Stimulated activated CD4-positive, alpha-beta T cell treated with anti-CD3 and anti-CD28 coated beads, TNF-alpha, amount 100 ng/mL, for 24 hours (primary cell): Measurements from ENCODE around the gene SEMA4G.

Source experiments
- DNase-seq, 3 experiments: peaks; one replicate each; pipeline ENCODE4 v3.0.0-alpha.2; 2020; ENCODE audit warnings: low read depth in 3 of 3

The SEMA4G gene

DNA sequence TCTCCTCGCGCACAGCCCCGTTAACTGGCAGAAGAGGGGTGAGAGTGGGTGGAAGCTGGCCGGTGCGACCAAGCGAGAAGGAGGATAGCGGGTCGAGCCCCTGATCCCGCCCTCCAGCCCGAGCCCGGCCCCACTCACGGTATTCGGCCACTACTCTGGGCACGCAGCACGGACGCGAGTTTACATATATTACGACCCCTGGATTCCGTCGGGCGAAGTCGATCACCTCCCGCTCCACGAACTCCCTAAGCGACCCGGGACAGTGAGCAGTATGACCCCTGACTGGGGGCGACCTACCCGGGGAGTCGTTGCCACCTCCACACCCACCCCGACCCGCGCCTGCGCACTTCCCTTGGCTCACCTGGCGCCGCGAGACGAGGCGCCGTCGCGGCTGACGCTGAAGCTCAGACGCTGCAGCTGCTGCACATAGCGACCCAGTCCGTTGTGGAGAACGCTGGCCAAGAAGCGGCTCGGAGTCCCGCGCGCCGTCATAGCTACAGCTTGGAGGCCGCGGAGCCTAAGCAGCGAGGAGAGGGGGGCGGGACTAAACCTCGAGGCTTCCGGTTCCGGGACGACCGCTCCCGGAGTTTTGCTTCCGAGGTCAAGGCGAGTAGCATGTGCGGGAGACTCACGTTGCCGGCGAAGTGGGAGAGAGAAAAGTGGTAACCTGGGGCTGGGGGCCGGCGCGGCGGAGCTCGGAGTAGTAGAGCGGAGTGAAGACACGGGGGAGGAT lies 17.8 kb downstream of the SEMA4G start, which contains the start of the genes MRPL43 and TWNK:
TSS of gene MRPL43 (minus strand) at position 546 of the 733 bp plus-strand sequence. CDS start at position 492, 54 bp downstream.
TSS of gene TWNK (plus strand) at position 592 of the 733 bp plus-strand sequence. CDS start 668 bp downstream, outside the sequence.
- peak; percentile 72 to 84 (median 81) for DNase-seq

- DNase-seq = no peak
Measured at GRCh38 chr10:100987685-100988049, 18.4 kb downstream of the SEMA4G start.

DNA sequence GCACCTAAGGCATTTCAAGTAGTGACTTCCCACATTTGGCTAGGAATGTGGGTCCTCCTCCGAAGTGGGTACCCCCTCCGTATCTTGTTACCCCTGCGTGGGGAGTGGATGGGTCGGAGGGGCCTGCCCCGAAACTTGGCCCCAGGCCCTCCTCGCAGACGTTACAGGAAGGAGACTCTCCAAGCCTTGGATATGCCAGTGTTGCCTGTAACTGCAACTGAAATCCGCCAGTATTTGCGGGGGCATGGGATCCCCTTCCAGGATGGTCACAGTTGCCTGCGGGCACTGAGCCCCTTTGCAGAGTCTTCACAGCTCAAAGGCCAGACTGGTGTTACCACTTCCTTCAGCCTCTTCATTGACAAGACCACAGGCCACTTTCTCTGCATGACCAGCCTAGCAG lies 18.9 kb downstream of the SEMA4G start:
- DNase-seq = no peak

DNA sequence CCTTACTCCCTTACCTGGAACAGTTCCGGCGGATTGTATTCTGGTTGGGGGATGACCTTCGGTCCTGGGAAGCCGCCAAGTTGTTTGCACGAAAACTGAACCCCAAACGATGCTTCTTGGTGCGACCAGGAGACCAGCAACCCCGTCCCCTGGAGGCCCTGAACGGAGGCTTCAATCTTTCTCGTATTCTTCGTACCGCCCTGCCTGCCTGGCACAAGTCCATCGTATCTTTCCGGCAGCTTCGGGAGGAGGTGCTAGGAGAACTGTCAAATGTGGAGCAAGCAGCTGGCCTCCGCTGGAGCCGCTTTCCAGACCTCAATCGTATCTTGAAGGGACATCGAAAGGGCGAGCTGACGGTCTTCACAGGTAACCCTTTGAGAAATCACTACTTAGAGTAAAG lies 19.8 kb downstream of the SEMA4G start:
- no peak for DNase-seq

DNA sequence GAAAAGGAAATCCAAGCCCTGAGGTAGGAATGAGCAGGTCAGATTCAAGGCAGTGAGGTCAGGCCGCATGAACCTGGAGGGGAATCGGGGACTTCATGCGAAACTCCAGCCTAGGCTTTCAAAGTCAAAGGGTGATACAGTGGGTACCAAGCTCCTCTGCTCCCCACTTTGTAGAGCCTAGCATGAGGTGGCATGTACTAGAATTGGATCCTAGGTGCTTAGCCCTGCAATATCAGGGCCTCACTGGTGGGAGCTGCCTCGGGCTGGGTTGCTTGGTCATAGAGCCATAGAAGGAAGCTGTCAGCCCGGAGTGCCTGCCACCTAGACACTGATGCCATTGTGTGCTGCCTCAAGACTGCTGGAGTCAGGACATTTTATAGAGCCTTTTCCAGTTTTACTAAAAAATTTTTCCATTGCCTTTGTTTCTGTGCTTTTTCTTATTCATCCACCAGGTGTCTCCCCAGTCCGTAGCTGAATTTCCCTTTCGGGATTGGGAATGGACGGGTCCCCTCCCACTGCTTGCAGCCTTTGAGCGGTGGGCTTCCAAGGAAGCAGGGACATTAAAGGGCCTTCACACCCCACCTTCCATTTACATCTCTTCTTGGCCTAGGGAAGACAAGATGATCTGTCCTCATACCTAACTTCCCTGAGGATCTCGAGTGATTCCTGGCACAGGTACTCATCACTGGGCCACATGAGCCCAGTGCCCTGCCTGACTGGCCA lies 24.8 kb downstream of the SEMA4G start:
- DNase-seq = no peak

DNA sequence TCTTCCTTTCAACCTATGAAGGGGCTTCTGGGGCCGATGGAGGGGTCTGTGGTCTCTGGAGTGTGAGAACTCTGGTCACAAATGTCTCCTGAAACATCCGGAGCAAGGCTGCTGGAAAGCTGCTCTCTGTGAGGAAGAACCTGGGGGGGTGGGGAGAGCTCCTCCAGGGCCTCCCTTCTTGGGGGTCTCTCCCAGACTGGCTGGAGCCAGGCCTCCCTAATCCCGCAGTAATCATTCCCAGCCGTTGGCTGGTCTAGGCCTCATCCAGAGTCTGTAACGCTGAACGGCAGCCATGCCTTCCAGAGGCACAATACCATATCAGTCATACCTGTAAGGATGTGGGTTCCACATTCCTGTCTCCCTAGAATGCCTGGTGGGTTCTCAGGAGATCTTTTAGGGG lies 25.9 kb downstream of the SEMA4G start:
- DNase-seq = no peak

GRCh38 chr10:100996678-100997359 lies 27.5 kb downstream of the SEMA4G start:
- peak in 1 of 3 experiments; percentile 34 for DNase-seq

GRCh38 chr10:100997360-100998182 lies 28.3 kb downstream of the SEMA4G start:
- peak; percentile 38 to 69 (median 44) for DNase-seq

DNA sequence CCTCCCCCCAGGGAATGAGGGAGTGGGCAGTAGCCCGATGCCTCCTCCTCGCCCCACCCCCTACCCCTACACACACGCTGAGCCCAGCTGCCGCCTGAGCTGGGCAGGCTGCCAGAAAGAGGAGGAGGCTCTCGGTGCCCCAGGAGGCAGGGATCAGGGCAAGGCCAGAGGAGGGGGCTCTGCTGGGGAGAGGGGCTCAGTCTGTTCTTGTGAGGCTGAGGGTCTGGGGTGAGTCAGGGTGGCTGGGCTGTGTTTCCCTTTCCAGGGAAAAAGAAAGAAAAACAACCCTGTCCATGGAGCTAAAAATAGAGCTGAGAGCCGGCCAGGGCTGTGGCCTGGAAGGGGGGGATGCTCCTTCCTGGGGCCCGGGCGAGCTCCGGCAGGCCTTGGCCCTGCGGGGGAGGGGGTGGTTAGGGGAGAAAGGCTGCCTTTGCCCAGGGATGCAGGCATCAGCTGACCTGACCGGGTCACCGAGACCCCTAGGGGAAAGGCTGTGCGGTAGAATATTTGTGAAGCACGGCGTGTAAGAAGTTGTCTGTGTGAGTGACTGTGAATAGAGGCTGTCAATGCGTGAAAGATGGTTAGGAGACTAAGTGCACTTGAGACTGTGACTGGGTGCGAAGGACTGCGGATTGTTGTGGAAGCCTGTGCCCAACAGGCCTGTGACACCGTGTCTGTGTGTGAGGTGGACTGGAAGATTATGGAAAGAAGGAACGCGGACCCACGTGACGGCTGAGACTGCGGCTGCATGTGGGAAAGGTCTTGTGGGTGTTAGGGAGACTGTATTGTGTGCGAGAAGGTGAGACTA lies 29.1 kb downstream of the SEMA4G start:
- DNase-seq = peak in 2 of 3 experiments; percentile 41 to 68

DNA sequence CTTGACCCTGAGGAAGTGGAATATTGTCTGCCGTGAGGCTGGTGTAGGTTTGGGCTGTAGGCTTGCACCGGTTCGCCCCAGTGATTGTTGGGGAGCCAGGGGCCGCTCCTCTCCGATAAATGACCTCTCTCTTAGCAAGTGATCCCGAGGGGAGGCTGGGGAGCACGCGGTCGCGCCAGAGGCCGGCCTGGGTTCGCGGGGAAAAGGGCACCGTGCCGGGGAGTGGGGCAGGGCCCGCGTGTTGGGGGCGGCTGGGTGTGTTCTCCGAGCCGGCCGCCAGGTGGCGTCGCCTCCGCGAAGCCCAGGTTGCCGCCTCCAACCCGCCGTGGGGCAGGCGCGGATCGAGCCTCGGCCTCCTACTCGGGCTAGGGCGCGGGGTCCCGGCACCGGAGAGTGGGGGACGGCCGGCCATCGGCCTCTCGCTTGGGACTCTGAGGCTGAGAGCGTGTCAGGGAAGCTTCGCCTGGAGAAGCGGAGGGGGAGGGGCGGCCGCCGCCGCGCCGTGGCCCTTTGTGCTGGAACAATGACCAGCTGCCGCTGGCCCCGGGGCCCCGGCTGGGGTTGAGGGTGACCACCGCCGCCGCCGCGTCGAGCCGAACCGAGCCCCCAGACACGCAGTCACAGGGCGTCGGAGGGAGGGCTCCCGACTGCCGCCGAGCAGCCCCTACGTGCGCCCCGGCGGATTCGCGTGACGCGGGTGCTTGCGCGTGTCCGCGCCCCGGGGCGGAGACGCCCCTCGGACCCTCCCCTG lies 29.9 kb downstream of the SEMA4G start:
- peak; percentile 58 to 76 (median 64) for DNase-seq

DNA sequence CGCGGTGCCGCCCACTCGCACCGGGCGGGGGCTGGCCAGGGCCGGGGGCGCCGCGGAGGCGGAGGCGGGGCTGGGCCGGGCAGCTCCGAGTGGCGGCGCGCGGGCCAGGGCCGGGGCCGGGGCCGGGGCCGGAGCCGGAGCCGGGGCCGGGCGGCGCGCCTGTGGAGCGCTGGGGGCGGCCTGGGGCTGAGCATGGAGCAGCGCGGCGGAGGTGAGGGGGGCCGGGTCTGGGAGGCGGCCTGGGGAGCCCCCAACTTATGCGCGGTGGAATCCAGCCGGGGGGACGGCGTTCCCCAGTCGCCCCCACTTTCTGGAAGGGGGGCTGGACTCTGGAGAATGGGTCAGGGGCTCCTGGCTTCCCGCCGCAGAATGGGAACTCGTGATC lies 30.4 kb downstream of the SEMA4G start, which contains the start of gene LZTS2:
TSS of gene LZTS2 (plus strand) at position 67 of the 385 bp plus-strand sequence. CDS start 2,731 bp downstream, outside the sequence.
- no peak for DNase-seq

DNA sequence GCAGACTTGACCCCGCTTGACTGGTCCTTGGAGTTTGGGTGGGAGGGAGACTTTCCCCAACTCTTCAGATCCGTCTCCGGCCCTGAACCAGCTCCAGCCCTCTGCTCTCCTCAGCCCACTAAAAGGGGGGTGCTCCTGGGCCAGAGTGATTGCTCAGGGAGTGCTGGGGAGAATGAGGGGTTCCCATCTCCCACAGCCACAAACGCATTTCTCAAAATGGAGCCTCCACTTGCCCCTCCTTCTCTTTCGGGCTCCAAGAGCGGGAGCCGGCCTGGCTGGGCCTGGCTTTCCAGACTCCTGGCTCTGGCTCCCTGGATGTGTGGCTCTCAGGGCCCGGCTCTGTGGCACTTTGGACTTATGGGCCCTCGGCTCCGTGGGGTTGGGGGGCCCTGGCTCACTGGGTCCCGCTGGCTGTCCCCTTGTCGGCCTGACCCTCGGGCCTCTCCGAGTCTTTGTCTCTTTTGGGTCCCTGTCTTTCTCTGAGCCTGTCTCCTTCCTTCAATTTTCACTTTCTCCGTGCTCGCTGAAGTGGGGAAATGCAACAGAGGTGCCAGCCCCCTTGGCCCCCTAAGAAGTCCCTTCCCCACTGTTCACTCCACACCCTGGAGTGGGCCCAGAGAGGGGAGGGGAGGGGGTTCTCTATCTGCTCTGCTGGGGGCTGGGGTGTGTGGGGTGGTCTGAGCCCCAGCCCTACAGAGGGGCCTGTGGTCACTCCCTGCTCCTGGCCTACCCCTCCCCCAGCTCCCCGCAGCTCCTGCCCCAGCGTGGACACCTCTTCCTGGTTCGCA lies 31.0 kb downstream of the SEMA4G start:
- DNase-seq = no peak

- DNase-seq = no peak
Measured at GRCh38 chr10:101000915-101001658, 31.8 kb downstream of the SEMA4G start.

DNA sequence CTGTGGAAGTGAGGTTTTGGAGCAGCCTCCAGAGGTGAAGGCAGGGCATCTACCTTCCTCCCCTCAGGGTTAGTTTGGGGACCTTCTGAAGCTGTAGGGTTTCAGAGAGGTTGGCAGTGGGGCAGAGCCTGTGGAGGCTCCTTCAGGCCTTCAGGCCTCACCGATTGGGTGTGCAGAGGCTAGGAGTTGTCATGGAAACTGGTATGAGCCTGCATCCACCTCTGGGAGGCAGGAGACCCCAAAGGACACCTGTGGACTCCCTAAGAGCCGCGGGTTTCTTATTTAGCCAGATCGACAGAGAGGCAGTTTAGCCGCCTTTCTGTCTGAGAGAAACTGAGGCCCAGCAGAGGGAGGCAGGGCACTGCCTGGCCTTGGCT lies 32.3 kb downstream of the SEMA4G start:
- no peak for DNase-seq

- DNase-seq = no peak
Measured at GRCh38 chr10:101002456-101002855, 33.2 kb downstream of the SEMA4G start.

GRCh38 chr10:101003639-101004206 lies 34.4 kb downstream of the SEMA4G start:
- no peak for DNase-seq

- no peak for DNase-seq
Measured at GRCh38 chr10:101005361-101005760, 36.1 kb downstream of the SEMA4G start.
